G401 (cell line): Measurements from ENCODE around the gene MRPS18A. TPM values are rescaled to one million over a fixed set of nuclear protein-coding genes. Genes with fewer than 3 reads are reported as not detected.
"Not testable (repeated sequence)": the region's sequence is repeated elsewhere in the genome, so short reads cannot be mapped to it uniquely, and the experiment has no call there.

Experiments used
- DNase-seq: peaks from one replicate; pipeline ENCODE4 v3.0.0-alpha.2; 2015; ENCODE audit warnings: low spot score
- in situ Hi-C: cut with HindIII; loops from 2 replicates; pipeline ENCODE4 v1.10.0; 2016; ENCODE audit warnings: low sequenced_read_pairs, mixed read lengths
- total RNA-seq: library from RNA; depleted of rRNA; stranded (reverse); fragments of >200 nt; shearing (Covaris generic); gene quantifications from 2 replicates; pipeline ENCODE4 v1.2.3, GENCODE V29; 2014

The MRPS18A gene
- total RNA-seq, 1 experiment from 2014 or later = 70.5 TPM

DNA sequence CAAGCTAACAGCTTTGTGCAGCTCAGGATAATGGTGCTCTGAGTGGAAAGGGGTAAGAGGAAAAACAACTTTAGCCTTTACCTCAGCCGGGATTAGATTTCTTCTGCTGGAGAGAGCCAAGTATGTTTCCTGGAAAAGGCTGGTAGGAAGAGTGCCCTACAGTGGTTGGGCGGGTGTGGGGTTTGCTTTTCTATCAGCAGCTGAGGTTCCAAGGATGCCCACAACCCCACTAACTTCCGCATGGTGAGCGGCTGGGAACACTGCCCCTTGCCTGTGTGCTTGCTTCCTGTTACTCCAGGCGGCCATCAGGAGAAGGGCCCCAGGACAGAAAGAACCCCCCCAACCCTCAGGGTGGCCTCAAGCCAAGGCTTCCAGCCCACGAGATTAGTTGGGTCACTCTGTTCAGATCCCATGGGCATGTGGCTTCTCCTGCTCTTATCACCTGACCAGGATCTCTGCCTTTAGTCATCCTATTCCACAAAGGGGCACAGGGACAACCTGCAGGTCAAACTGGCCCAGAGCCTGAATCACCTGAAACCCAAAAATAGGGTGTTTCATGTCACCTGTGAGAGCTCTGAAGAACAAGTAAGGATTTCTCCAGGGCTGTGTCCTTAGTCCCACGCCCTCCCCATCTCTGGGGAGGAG lies 10.5 kb downstream of the MRPS18A start:
- in situ Hi-C loops = no loop called here
- no peak for DNase-seq

GRCh38 chr6:43674921-43675320 lies 12.7 kb downstream of the MRPS18A start:
- DNase-seq = no peak
- in situ Hi-C loops = no loop called here

- in situ Hi-C loops = no loop called here
These were observed 13.3 kb downstream of the MRPS18A start for GRCh38 chr6:43674291-43674690.

DNA sequence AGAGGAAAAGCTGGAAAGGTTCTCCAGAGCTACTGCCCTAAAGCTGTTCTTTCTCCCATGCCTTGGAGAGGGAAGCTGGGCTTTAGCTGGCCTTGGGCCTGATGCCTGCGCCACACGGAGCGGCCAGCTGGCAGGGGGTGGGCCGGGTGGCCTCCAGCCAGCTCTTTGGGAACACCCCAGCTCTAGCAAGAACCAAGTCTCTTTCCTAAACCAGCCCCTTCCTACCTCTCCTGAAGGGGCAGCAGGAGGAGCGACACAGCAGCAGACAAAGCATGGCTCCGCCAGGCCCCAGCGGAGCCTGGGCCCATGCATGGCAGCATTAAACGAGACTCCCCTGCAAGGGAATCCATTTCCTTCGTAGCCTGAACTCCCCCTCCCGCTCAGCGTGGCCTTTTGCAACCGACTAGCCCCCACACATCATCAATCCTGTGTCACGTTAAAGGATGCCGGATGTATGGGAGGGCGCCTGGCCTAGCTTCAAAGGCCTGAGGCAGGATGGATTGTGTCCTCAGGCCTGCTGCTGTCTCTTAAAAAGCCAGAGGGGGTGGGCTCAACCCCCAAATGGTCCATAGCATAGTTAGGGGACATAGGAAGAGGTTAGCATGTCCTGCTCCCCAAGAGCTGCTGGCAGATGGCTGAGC lies 14.0 kb downstream of the MRPS18A start:
- peak; percentile 84 for DNase-seq
- in situ Hi-C loops = no loop called here

More at GRCh38 chr6:43674291-43674690, 13.3 kb downstream of the MRPS18A start:
- no peak for DNase-seq

GRCh38 chr6:43671801-43672690 lies 15.5 kb downstream of the MRPS18A start:
- in situ Hi-C loops = no loop called here
- no peak for DNase-seq

DNA sequence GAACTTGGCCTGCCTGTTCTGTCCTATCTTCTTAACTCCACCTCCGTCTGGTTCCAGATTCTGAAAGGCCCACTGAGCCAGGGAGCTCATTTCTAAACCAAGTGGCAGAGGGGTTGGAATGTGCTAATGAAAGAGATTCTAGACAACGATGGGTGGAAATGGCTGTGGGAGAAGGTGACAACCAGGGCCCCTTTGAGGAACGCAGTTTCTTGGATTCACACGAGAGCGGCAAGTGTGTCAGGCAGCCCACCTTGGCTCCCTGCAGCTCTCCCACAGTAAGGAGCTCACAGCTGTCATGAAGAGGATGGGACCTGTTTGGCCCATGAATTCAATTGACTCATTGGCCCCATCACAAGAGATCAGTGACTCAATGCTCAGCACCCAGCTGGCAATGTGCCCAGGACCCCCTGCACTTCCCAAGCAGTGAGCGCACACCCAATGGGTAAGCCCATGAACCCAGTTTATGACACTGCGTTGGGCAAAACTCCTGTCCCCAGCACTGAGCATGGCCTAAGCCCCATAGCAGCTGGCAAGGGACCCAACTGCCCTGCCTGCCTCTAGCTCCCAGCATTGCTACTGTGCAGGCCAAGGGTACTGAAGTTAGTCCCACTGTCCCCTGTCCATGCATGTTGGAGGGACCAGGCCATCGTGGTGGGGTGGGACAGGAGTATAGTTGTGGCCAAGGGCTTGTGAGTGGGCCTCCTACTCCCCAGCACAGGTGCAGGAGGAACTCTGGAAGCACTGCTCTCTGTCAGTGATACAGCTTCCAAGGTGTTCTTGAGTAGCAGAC lies 16.4 kb downstream of the MRPS18A start:
- in situ Hi-C loops = no loop called here
- DNase-seq = no peak

- no peak for DNase-seq
- in situ Hi-C loops = no loop called here
These were observed 17.0 kb downstream of the MRPS18A start for GRCh38 chr6:43670623-43670986.

- no peak for DNase-seq
- in situ Hi-C loops = no loop called here
These were observed 17.5 kb downstream of the MRPS18A start for GRCh38 chr6:43669922-43670622.

DNA sequence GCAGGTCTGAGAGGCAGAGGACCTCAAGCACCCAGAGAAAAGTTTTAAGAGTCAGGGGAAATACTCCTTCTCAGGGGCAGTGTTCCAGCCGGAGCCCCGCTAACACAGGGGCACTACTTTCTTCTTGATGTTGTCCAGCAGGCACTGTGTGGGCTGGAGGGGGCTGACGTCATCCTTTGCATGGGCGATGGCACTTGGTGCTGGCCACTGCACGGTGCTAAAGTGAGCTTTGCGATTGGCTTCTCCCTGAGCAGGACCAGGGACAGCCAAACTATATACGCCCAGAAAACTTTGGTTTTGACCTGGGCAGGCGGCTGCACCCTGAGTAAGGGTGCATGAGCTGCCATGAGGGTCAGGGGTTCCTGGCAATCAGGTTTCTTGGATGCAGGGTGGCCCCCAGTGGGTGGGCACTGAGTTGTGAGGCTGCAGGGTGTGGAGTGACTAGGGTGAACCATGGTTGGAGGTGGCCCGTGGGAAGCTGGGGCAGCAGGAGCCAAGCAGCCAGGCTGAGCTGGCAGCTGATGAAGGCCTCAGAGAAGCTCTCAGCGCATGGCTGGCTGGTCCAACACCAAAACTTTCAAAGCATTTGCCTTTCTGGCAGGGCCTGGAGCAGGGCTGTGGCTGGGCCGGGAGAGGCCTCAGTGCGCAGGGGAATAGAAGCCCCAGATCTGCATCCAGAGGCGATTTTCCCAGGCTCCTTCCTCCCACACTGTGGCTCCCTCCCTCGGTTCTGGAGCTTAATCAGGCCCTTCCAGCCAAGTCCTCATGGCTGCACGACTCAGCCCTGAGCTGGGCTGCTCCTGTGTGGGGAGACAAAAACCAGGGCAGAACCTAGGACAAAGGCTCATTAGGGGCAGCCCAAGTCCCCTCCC lies 18.3 kb downstream of the MRPS18A start:
- in situ Hi-C loops = no loop called here

DNA sequence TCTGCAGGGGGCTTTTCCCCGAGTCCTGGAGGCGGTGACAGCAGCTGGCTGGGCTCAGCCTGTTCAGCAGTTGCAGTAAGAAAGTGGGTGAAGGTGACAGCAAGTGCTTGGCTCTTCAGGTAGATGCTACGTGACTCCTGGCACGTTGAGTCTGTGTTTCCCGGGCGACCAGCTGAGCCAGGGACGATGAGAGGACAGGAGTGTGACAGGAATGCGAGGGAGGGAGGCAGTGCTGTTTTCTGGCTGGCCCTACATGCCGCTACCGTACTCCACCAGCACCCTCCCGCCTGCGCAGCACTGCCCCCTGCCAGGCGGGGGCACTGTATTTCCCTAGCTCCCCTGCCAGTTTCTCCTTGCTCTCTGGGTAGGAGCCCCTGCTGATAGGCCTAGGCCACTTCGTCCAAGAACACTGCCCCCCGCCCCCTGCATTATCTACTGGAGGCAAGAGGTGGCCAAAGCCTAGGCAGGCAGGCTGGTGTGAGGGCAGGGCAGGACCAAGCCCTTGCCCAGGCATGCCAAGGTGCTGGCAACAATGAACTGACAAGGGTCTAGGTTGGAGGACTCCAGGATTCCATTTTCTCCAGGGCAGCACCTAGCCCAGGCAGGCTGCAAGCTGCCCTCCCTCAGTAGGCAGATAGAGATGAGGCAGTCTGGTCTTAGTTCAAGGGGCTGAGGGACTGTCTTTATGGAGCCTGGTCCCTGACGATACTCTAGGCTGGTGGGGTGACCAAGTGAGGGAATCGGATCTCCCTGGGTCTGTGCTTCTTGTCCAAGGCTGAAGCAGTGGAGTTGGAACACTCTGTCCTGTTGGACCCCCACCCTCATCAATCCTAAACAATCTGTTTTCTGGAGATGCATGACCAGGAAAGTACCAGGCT lies 19.2 kb downstream of the MRPS18A start:
- peak; percentile 62 for DNase-seq
- in situ Hi-C loops = no loop called here

More for the DNA sequence above, 18.3 kb downstream of the MRPS18A start:
- peak; percentile 9 for DNase-seq

GRCh38 chr6:43667245-43668150 lies 20.1 kb downstream of the MRPS18A start:
- DNase-seq = peak; percentile 89
- in situ Hi-C loops = no loop called here

DNA sequence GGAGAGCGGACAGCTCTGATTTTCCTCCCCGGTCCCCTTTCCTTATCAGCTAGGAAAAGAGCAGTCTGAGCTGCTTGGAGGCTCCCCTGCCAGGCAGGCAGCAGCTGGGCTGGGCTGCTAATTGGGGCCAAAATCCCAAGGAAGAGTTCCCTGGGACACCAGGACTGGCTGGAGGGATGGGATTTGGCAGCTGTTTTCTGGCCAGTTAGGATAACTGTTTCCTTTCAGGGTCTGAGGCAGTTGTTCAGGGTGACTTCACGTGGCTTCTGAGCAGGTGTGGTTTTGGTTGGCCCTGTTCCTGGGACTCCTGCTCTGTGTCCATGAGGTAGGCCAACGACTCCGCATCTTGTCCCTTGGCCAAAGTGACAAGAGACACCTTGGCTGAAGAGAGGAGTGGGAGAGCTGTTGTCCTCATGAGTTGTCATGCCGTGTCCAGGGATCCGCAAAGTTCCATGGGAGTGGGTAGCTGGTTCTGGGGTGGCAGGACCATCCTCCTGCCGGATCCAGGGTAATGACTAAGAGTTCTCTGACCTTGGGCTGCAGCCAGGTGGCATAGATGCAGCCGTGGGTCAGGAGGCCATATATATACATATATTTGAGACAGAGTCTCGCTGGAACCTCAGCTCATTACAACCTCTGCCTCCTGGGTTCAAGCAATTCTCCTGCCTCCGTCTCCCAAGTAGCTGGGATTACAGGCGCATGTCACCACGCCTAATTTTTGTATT lies 21.2 kb downstream of the MRPS18A start:
- in situ Hi-C loops = no loop called here
- DNase-seq = no peak

GRCh38 chr6:43665376-43665775 lies 22.2 kb downstream of the MRPS18A start:
- DNase-seq = no peak
- in situ Hi-C loops = no loop called here

DNA sequence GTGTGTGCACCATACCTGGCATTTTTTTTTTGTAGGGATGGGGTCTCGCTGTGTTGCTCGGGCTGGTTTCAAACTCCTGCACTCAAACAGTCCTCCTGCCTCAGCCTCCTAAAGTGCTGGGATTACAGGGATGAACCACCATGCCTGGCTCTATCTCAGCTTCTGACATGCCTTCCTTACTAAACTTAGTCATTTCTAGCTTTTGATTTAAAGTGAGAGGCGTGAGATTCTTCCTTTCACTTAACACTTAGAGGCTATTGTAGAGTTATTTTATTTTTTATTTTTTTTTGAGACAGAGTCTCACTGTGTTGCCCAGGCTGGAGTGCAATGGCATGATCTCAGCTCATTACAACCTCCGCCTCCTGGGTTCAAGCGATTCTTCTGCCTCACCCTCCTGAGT lies 24.6 kb downstream of the MRPS18A start:
- DNase-seq, in situ Hi-C loops: not testable (repeated sequence)

GRCh38 chr6:43658161-43658560 lies 29.4 kb downstream of the MRPS18A start:
- no peak for DNase-seq

More at GRCh38 chr6:43658161-43658560, 29.4 kb downstream of the MRPS18A start:
- in situ Hi-C loops = no loop called here
